ENCODE measurements around the gene MRPL23.

MRPL23 gene

DNA sequence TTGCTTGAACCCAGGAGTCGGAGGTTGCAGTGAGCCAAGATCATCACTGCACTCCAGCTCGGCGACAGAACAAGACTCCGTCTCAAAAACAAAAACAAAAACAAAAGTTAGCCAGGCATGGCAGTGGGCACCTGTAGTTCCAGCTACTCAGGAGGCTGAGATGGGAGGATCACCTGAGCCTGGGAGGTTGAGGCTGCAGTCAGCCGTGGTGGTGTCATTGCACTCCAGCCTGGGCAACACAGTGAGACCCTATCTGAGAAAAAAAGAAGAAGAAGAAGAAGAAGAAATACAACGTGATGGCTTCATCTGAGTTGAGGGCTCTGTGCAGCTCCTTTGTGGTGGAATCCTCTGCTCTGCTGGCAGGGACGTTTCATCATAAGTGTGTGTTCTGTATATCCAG lies 37.6 kb upstream of the MRPL23 start:
- TF ChIP-seq TCF4 (CRISPR knock-in tag; IDR thresholded peaks at IDR 0.05; ENCODE audit: borderline replicate concordance) = no peak
- no peak for TF ChIP-seq RARB (CRISPR knock-in tag; IDR thresholded peaks at IDR 0.05)
- TF ChIP-seq TOX (CRISPR knock-in tag; IDR thresholded peaks at IDR 0.05; ENCODE audit: borderline replicate concordance) = no peak
- TF ChIP-seq ARNTL (CRISPR knock-in tag; IDR thresholded peaks at IDR 0.05; ENCODE audit: borderline replicate concordance, low read depth) = no peak
- TF ChIP-seq PPARA (CRISPR knock-in tag; IDR thresholded peaks at IDR 0.05; ENCODE audit: borderline replicate concordance) = no peak
- TF ChIP-seq GLIS3 (CRISPR knock-in tag; IDR thresholded peaks at IDR 0.05) = no peak
- no peak for TF ChIP-seq ISL1 (CRISPR knock-in tag; IDR thresholded peaks at IDR 0.05)
- TF ChIP-seq ZFP30 (CRISPR knock-in tag; IDR thresholded peaks at IDR 0.05) = no peak
- TF ChIP-seq ESRRG (CRISPR knock-in tag; IDR thresholded peaks at IDR 0.05) = no peak
- TF ChIP-seq ZNF70 (CRISPR knock-in tag; IDR thresholded peaks at IDR 0.05) = no peak
- TF ChIP-seq SNAI2 (CRISPR knock-in tag; IDR thresholded peaks at IDR 0.05) = no peak
- TF ChIP-seq, protein P1, sequence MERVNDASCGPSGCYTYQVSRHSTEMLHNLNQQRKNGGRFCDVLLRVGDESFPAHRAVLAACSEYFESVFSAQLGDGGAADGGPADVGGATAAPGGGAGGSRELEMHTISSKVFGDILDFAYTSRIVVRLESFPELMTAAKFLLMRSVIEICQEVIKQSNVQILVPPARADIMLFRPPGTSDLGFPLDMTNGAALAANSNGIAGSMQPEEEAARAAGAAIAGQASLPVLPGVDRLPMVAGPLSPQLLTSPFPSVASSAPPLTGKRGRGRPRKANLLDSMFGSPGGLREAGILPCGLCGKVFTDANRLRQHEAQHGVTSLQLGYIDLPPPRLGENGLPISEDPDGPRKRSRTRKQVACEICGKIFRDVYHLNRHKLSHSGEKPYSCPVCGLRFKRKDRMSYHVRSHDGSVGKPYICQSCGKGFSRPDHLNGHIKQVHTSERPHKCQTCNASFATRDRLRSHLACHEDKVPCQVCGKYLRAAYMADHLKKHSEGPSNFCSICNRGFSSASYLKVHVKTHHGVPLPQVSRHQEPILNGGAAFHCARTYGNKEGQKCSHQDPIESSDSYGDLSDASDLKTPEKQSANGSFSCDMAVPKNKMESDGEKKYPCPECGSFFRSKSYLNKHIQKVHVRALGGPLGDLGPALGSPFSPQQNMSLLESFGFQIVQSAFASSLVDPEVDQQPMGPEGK (CRISPR knock-in tag; IDR thresholded peaks at IDR 0.05; ENCODE audit: borderline replicate concordance) = no peak
- no peak for TF ChIP-seq ZC3H10 (CRISPR knock-in tag; IDR thresholded peaks at IDR 0.05)
- TF ChIP-seq BACH2 (CRISPR knock-in tag; IDR thresholded peaks at IDR 0.05; ENCODE audit: borderline replicate concordance) = no peak
- TF ChIP-seq, protein P2, sequence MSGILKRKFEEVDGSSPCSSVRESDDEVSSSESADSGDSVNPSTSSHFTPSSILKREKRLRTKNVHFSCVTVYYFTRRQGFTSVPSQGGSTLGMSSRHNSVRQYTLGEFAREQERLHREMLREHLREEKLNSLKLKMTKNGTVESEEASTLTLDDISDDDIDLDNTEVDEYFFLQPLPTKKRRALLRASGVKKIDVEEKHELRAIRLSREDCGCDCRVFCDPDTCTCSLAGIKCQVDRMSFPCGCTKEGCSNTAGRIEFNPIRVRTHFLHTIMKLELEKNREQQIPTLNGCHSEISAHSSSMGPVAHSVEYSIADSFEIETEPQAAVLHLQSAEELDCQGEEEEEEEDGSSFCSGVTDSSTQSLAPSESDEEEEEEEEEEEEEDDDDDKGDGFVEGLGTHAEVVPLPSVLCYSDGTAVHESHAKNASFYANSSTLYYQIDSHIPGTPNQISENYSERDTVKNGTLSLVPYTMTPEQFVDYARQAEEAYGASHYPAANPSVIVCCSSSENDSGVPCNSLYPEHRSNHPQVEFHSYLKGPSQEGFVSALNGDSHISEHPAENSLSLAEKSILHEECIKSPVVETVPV (CRISPR knock-in tag; IDR thresholded peaks at IDR 0.05) = no peak
- no peak for TF ChIP-seq ZFP3 (CRISPR knock-in tag; IDR thresholded peaks at IDR 0.05)
- no peak for TF ChIP-seq OSR1 (CRISPR knock-in tag; IDR thresholded peaks at IDR 0.05)
- TF ChIP-seq CSDC2 (CRISPR knock-in tag; IDR thresholded peaks at IDR 0.05) = no peak
- TF ChIP-seq ZNF8 (CRISPR knock-in tag; IDR thresholded peaks at IDR 0.05) = no peak
- ATAC-seq = no peak

DNA sequence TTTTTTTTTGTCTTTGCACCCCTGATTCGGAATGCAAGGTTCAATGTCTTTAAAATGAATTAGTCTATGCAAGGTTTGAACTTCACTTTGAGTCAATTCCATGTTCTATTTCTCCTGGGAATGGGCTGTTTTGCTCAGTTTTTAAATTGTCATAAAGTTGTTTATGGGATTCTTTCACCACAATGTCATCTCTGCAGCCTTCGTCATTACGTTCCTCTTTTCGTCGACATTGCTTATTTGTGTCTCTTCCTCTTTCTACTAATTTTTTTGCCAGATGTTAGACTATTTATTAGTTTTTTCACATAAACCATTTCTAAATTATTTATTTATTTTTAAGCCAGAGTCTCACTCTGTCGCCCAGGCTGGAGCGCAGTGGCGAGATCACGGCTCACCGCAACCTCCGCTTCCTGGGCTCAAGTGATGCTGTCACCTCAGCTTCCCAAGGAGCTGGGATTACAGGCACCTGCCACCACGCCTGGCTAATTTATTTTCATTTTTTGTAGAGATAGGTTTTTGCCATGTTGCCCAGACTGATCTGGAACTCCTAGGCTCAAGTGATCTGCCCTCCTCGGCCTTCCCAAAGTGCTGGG lies 34.7 kb upstream of the MRPL23 start:
- no peak for ATAC-seq
- TF ChIP-seq TOX (CRISPR knock-in tag; IDR thresholded peaks at IDR 0.05; ENCODE audit: borderline replicate concordance) = no peak
- TF ChIP-seq, protein P3, sequence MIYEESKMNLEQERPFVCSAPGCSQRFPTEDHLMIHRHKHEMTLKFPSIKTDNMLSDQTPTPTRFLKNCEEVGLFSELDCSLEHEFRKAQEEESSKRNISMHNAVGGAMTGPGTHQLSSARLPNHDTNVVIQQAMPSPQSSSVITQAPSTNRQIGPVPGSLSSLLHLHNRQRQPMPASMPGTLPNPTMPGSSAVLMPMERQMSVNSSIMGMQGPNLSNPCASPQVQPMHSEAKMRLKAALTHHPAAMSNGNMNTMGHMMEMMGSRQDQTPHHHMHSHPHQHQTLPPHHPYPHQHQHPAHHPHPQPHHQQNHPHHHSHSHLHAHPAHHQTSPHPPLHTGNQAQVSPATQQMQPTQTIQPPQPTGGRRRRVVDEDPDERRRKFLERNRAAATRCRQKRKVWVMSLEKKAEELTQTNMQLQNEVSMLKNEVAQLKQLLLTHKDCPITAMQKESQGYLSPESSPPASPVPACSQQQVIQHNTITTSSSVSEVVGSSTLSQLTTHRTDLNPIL (CRISPR knock-in tag; IDR thresholded peaks at IDR 0.05; ENCODE audit: low read depth) = no peak
- TF ChIP-seq ZC3H10 (CRISPR knock-in tag; IDR thresholded peaks at IDR 0.05) = no peak
- no peak for TF ChIP-seq GLIS3 (CRISPR knock-in tag; IDR thresholded peaks at IDR 0.05)

DNA sequence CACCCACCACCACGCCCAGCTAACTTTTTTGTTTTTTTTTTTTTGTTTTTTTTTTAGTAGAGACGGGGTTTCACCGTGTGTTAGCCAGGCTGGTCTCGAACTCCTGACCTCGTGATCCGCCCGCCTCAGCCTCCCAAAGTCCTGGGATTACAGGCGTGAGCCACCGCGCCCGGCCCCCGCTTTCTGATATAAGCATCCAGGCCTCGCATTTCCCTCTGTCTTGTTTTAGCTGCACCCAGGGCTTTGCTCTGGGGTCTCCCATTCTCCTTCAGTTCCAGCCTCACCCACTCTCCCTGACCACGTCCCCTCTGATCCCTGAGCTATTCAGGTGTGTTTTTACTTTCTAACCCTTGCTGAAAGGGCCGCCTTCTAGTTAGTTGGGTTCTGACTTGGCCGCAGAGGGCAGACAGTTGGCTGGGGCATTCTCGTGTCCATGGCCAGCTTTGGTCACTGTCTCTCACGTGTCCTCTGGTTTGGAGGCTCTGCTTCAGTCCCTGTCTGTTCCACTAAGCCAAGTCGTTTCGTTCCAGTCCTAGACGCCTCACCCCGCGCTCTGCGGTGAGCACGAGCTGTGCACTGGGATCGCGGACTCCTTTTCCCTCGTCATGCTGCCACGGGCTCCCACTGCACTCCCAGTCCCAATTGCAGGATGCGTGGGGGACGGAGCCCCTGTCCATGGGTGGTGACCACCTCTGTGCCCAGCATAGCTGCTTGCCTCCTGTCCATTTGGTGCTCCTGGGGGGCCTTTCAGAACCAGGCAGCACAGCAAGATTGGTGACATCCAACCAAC lies 33.7 kb upstream of the MRPL23 start:
- no peak for TF ChIP-seq TCF4 (CRISPR knock-in tag; IDR thresholded peaks at IDR 0.05; ENCODE audit: borderline replicate concordance)
- TF ChIP-seq CSDC2 (CRISPR knock-in tag; IDR thresholded peaks at IDR 0.05) = no peak
- ATAC-seq = no peak

DNA sequence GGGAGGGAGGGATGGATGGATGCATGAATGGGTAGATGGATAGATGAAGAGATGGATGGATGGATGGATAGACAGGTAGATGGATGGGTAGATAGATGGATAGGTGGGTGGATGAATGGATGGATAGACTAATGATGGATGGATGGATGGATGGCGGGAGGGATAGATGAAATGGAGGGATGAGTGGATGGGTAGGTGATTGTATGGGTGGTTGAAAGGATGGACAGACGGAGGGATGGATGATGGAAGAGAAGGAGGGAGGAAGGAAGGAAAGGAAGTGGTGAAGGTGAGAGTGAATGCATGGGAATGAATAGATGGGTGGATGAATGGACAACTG lies 31.4 kb upstream of the MRPL23 start:
- no peak for ATAC-seq
- TF ChIP-seq RARB (CRISPR knock-in tag; IDR thresholded peaks at IDR 0.05) = no peak
- TF ChIP-seq ZNF8 (CRISPR knock-in tag; IDR thresholded peaks at IDR 0.05) = no peak
- TF ChIP-seq, protein P1 (CRISPR knock-in tag; IDR thresholded peaks at IDR 0.05; ENCODE audit: borderline replicate concordance) = no peak
- no peak for TF ChIP-seq OSR1 (CRISPR knock-in tag; IDR thresholded peaks at IDR 0.05)
- TF ChIP-seq, protein P4, sequence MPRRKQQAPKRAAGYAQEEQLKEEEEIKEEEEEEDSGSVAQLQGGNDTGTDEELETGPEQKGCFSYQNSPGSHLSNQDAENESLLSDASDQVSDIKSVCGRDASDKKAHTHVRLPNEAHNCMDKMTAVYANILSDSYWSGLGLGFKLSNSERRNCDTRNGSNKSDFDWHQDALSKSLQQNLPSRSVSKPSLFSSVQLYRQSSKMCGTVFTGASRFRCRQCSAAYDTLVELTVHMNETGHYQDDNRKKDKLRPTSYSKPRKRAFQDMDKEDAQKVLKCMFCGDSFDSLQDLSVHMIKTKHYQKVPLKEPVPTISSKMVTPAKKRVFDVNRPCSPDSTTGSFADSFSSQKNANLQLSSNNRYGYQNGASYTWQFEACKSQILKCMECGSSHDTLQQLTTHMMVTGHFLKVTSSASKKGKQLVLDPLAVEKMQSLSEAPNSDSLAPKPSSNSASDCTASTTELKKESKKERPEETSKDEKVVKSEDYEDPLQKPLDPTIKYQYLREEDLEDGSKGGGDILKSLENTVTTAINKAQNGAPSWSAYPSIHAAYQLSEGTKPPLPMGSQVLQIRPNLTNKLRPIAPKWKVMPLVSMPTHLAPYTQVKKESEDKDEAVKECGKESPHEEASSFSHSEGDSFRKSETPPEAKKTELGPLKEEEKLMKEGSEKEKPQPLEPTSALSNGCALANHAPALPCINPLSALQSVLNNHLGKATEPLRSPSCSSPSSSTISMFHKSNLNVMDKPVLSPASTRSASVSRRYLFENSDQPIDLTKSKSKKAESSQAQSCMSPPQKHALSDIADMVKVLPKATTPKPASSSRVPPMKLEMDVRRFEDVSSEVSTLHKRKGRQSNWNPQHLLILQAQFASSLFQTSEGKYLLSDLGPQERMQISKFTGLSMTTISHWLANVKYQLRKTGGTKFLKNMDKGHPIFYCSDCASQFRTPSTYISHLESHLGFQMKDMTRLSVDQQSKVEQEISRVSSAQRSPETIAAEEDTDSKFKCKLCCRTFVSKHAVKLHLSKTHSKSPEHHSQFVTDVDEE (CRISPR knock-in tag; IDR thresholded peaks at IDR 0.05) = no peak
- no peak for TF ChIP-seq ARNTL (CRISPR knock-in tag; IDR thresholded peaks at IDR 0.05; ENCODE audit: borderline replicate concordance, low read depth)
- TF ChIP-seq PPARA (CRISPR knock-in tag; IDR thresholded peaks at IDR 0.05; ENCODE audit: borderline replicate concordance) = no peak
- no peak for TF ChIP-seq ZFP3 (CRISPR knock-in tag; IDR thresholded peaks at IDR 0.05)
- no peak for TF ChIP-seq ISL1 (CRISPR knock-in tag; IDR thresholded peaks at IDR 0.05)
- no peak for TF ChIP-seq ZNF565 (CRISPR knock-in tag; conservative IDR thresholded peaks at IDR 0.05; ENCODE audit: low read depth)
- TF ChIP-seq, protein P2 (CRISPR knock-in tag; IDR thresholded peaks at IDR 0.05) = no peak
- TF ChIP-seq ZC3H10 (CRISPR knock-in tag; IDR thresholded peaks at IDR 0.05) = no peak
- no peak for TF ChIP-seq BACH2 (CRISPR knock-in tag; IDR thresholded peaks at IDR 0.05; ENCODE audit: borderline replicate concordance)

Data from SK-N-SH treated with all-trans-retinoic acid at 6 μM for 48 hours (cell line).